ENCODE data around the gene PLCB4.

Gene PLCB4

DNA sequence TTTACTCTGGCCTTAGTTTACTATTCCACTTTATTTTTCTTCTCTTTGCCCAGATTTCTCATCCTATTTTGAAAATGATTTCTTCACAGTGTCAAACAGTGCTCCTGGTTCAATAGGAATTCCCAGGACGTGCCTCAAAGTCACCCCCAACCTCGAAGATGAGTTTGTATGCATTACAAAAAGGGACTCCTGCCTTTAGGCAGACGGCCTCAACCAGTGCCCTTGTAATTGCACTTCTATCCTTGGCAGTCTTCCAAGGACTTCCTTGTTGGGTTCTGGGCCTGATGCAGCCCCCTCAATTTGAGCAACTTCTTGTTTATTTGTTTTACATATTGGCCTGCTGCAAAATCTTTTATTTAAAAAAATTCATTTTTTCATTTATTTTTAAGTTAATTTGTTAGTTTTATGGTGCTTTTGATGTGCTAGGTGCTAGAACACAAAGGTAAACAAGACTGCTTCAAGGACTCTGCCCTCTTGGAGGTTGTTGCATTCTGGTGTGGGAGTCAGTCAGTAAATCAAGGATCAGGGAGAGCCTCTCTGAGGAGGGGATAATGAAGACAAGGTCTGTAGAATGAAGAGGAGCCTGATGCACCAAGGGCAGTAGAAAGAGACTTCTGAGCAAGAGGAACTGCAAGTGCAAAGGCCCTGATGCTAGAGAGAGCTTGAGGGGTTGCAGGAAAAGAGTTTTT, 264.0 kb downstream of the PLCB4 start:
- DNase-seq, result no peak

DNA sequence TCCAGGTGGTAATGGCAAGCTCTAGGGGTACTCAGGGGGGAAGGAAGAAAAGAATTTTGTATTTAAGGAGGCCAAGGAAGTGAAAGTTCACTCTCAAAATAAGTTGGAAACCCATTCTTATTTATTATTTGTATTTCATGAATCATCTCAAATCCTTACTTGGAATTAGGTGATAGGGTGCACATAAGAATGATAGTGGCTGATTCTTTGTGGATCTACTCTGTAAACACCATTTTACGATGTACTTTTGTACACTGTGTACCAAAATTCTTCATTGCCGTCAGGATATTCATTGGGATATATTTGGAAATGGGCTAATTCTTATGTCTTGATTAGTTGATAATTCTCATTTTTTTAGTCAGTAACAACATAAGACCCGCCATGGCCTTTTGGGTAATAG, 266.0 kb downstream of the PLCB4 start:
- no peak for DNase-seq

DNA sequence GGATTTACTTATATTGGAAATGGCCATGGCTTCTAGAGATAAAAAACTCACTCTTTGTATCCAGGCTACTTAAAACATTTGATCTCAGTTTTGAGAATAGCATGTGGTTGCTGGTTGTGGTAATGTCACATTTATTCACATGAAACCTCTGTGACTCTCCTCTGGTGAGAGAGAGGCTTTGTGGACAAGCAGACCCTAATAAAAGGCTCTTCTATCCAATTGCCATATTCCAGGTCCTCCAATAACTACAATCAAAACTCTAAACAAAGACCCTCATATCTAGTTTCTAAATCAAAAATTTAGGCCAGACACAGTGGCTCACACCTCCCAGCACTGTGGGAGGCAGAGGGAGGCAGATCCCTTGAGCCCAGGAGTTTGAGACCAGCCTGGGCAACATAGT, 269.2 kb downstream of the PLCB4 start:
- no peak for DNase-seq

DNA sequence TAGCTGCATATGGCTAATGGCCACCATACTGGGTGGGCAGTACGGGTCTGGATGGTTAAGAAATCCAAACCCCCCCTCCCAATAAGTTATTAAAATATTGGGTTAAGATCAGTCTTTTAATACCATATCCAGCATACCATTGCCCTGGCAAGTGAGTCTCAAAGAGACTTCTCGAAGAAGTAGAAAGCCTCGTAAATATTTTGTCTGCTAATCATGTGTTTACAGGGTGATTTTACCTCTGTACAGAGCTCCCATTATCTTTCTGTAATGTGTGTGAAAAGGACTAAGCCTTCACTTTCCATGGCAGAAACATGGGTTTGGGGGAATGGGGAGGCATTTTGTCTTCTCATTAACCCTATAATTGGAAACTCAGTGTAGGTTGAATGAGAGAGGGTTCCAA, 270.8 kb downstream of the PLCB4 start:
- no peak for DNase-seq

DNA sequence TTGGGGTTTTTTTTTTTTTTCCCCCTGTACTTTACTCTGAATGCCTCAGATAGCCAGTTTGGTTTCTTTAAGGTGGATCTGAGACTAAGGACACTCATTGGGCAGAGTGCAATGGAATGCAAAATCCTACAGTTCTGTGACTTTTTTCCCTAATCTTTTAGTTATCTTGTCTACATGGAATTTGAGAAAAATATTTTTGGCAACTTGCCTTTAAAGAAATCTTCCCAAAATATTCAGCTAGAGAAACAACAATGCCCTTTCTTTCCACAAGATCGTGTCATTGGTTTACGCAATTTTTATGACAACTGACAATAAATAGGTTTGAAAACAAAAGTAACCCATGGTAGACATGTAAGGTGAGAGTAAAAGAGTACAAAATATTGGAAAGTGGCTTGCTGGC, 273.8 kb downstream of the PLCB4 start:
- no peak for DNase-seq

DNA sequence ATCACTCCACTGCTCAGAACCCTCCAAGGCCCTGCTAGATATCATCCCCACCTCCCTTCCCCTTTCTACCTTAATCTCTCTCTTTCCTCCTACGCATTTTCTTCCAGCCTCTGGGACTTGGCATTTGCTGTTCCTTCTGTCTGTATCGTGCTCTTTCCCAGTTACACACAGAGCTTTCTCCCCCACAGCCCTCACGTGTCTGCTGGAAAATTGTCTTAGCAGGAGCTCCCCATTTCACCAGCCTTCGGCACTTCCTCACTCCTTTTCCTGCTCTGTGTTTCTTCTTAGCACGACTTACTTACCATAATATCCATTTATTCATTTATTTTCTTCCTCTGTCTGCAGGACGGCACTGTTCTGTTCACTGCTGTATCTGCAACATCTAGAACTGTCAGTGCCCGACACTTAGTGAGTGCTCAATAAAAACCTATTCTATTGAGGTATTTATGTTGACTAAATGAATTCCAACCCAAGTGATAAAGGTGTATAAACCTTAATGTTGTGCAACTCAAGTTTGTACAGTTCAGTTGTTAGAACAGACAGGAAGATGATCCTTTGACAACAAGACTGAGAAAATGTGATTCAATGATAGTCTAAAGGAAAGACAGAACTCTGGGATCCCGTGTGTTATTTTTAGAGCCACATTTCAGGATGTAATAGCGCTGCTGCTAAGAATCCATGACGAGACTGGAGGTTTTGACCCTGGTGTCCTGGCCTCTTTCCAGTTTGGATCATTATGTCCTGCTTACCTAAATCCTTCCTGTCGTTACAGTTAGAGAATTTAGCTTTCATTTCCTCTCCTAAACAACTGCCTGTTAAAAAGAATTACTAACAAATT, 275.4 kb downstream of the PLCB4 start:
- no peak for DNase-seq

DNA sequence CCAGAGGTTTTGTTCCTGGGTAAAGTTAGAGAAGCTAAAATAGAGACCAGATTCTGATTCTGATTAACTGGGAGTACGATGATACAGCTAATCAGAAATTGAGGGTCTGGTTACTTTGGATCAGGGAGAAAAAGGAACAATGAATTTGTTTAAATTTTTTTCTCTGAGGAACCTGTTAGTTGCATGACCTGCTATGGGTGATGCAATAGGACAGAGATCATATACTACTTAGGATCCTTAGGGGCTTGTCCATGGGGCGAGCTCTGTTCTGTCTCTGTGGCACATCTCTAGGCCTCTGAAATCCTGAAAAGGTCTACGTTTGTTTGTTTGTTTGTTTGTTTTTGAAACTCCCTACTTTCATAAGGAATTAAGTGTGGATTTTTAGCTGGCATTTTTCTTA, 279.4 kb downstream of the PLCB4 start:
- DNase-seq, result no peak

DNA sequence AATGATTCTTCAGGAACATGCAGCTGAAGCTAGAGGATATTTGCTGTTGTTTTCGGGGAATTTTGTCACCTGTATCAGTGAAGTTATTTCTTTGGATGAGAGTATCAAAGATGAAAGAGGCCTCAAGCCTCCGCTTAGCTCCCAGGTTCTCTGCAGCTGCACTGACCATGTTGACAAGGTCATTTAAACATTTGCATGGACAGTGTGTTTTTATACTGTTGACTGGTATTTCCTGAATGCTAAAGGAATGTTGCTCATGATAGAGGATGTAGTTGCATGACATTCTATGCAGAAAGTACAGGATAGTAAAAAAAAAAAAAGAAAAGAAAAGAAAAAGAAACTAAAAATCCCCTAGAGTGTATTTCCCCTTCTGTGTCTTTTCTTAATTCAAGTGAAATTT, 279.9 kb downstream of the PLCB4 start:
- DNase-seq, result no peak

DNA sequence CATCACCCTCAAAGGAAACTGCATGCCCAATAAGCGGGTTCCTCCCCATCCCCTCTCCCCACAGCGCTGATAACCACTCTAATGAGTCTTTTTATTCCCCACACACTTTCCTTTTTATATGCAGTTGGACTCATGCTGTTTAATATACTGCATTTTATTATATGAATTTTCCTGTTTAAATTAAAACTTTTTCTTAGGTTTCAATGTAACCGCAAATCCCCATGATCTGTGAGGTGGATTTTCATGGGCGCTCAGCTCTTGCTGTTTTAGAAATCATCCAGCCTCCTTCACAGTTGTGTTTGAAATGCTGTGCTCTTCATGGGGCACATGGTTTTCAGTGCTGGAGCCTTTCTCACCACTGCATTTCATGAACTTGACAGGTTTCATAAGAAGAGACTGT, 280.4 kb downstream of the PLCB4 start:
- DNase-seq, result no peak

DNA sequence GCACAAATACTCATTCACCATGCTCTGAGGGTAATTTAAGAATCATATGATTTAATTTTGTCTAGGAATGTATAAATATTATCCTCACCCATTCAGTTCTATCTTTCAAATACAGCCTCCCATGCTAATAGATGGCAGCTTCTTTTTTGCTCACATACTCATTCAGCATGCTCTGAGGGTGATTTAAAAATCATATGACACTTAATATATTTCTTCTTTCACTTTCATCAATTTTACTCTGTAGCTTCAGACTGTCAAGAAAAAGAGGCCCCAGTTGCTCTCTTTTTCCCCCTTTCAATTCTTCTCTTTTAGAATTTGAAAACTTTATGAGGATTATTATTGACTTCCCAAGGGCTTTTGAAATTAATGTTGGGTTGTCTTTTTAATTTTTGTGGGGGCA, 283.9 kb downstream of the PLCB4 start:
- no peak for DNase-seq

DNA sequence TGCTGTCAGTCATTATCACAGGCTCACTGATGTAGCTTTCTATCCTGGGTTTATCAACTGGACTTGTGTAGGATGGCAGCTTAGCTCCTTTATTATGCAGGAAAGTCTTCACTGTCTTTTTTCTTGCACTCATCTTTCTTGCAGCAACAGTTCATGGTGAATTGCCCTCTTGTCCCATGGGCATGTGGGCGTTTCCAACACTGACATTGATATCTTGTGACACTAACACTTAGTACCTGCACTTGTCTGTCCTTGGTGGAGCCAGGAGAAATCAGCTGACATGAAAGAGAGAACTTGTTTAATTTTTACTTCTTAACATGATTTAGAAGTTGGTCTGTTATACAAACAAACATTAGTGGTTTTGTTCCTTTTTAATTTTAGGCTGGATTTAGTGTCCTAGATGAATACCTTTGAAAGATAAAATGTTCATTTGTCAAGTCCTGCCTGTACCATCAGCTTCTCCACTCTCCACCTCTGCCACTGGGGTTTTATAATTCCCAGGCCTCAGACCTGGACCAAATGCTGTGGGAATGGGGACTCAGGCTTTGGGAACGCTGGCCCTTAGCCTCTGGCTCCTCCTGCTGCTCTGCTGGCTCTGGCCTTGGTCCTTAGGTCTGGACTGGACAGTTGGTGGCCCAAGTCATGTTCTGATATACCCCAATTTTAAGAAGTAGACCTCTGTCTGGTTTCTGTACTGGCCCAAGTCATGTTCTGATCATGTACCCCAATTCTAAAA, 284.5 kb downstream of the PLCB4 start:
- DNase-seq, result no peak

DNA sequence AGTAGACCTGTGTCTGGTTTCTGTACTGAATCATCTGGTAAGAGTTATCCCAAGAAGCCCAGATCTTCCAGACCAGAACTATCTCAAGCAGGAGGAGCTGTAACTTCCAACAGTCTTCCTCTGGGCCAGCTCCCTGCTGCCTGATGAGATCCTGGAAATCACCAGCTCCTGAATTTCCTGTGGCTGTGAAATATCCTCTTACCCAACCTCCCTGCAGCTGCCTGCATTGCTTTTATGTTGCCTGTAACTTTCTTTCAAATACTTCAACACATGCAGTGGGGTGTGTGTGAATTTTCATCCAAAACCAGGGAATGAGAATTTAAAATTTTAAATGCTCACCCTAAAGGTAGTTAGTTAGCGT, 285.0 kb downstream of the PLCB4 start:
- no peak for DNase-seq

DNA sequence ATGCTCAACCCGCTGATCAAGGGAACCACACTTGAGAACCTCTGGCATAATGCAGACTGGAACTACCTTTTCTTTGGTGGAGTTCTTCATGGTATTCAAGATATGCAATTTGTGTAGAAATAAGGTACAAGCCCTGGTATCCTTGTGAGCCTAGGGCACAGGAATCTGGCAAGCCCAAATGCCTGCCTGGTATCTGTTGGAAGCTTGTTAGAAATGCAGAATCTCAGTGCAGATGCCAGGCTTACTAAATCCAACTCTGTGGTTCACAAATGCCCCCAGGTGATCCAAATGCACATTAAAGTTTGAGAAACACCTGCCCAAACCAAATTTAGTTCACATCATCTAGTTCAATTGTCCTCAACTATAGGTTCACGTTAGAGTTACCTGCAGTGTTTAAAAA, 285.7 kb downstream of the PLCB4 start:
- DNase-seq, result no peak

DNA sequence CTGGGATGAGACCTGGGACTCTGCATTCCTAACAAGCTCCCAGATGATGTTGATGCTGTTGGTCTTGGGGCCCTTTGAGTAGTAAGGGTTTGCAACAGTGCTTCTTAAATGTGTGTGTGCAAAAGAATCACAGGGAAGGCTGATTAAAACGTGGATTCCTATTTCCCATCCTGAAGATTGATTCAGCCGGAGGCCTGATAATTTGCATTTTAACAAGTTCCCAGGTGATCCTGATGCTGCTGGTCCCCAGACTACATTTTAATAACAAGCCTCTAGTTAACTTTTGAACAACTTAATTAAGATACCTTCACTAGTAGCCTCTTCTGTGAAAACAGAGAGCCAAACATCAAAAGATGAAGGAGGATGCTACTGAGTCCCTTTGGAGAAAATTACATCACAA, 289.1 kb downstream of the PLCB4 start:
- DNase-seq, result no peak

DNA sequence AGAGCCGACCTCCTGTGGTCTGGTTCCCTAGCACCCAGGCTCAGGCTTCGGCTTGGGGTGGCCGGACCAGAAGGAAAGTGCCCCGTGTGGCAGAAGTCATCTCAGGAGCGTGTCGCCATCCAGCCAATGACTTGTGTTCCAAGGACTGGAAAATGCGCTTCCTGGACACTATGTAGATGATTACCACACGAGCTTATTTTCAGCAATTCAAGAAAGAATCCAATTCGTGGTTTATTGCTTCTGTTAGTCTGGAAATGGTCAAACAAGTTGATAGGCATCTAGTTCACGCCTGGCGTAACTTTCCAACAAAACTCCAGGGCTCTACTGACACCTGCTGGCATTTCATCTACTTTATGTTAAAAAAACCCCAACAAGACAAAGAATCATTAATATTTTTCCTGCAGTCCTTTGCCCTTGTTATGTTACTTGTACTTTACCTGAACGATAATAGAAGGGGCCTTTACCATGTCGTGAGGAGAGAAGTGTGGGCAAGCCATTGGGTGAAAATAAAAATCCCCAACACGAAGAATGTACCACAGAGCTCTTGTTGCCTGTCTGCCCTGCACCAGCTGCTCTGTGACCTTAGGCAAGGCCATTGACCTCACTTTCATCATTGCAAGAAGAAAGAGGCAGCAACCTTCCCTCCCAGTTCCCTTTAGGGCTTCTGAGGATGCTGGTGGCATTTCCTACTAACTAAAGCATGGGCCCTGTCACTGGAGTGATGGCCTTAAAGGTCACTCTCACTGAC, 290.8 kb downstream of the PLCB4 start:
- no peak for DNase-seq

DNA sequence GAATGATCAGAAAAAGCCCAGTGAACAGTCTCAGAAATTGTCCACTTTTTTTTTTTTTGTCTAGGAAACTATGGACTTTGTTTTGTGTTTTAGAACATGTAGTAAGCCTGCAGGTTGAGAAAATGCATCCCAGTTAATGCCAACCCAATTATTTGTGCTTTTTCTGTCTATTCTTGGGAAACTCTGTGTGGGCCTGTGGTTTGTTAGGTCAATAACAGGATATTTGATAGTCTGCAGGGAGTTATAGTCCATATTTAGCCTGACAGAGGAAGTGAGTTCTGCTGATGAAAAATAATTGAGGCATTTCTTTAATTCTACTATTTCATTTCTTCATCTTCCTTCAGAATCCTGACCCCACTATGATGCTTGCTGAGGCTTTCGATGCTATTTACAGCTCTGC, 291.5 kb downstream of the PLCB4 start:
- no peak for DNase-seq

DNA sequence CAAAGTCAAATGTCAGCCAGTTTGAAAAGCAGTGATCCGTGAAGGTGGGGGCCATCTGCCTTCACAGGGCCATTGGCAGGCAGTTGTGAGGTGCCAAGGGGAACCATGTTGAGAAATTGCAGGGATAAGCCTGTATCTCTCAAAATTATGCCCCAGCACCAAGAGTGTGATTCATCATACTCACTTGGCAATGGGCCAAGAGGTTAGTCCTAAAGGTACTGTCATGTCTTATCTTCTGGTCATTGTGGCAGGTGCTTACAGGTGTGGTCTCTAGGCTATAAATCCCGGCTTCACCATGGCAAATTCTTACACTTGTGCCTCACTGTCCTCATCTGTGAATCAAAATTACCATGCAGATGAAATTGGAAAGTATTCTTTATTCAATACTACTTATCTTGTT, 294.8 kb downstream of the PLCB4 start:
- no peak for DNase-seq

DNA sequence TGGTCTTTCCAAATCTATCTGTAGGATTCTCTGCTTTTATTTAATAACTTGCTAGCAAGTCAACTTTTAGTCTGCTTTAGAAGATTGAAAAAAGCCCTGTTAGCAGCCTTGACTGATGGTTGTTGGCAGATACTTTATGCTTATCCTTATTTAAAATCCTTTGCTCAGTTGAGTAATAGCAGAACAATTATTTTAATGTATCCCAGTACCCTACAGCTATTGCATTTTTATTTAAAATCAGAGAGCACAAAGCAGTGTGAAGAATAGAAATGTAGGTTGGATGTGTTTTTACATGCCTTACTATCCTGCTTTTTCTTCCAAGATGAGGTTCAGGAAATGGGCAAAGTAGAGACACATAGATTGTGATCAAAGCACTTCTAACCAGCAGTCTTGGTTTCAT, 298.4 kb downstream of the PLCB4 start:
- no peak for DNase-seq

DNA sequence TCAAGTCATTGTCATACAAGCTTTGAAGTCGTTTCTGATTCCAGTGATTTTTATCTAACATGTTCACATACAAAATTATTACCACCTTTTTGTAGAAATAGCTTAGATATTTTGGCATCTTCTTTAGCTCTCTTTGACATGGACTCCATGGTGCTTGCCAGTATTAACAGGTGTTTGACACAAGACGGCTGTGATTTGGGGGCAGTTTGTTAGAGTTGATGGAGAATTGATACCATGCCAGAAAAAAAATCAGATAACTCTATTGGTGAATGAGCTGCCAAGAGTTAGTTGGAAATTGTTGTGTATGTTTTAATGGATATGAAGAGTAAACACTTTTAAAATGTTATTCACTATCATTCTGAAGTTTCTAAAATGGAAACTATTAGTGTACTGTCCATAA, 298.9 kb downstream of the PLCB4 start:
- DNase-seq, result no peak

DNA sequence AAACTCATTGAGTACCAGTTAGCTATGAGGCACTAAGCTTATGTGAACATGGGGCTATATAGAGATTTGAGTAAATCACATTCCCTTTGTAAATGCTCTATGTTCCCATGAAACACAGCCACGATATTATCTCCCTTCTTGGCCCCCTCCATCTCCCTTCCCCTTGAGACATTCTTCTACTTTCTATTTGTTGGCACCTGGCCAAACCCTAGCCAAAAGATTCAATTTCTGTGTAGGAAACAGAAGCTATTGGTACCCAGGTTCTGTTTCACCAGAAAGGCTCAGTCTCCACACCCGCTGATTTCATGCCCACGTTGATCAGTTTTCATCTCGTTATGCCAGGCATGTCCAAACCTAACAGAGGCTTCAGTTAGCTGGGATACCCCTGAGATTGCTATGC, 300.0 kb downstream of the PLCB4 start:
- no peak for DNase-seq

DNA sequence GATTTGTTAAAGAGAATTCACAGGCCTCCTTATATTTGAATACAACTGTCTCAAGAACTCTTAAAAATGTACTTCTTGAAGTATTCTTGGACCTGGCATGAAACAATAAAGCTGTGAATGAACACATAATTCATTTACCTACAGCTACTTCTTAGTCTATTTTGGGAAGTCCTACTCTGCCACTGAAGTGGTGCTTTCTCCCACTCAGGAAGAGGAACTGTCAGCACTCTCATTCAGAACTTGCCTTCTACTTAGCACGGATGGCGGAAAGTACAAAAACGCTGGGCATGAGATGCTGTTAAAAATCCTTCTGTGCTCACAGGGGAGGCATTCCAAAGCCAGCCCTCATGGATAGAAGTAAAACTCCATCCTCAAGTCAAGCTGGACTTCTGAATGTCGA, 300.7 kb downstream of the PLCB4 start:
- DNase-seq, result no peak

DNA sequence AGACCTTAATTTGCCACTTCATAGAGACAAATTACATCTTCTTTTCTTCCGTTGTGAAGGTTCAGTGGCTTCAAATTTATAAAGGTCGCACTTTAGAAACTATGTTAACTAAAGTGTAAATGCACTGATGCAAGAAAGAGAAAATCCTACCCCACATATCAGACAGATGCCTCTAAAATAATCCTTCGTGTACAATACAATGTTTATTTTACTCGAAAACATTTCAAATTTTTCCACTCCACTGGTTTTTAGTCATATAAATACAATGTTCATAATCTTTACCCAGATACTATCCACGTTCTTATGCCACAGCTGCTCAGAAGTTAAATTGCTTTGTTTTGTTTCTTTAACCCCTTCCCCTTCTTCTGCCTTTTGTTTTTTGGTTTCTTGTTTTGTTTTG, 305.2 kb downstream of the PLCB4 start:
- DNase-seq, result no peak

DNA sequence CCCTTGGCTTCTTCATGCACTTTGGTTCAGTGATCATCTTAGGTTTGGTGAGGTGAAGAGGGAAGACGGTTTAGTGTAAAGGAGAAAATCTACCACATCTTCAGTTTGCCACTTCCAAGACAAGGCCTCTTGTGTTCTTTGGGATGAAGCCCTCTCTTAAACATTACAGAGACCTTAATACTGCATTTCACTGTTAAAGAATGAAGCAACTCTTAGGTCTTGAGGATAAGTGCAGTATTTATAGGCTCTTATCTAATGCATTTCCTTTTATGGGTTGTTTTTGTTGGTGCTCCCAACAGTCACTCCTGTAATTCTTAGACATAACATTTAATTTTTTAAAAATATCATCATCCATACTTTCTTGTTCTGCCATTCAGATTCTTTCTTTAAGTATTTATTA, 305.6 kb downstream of the PLCB4 start:
- DNase-seq, result no peak
